Astrocyte of the spinal cord (primary cell): ENCODE data around the gene CELA3B.

ENCODE experiments used
- DNase-seq: peaks from one replicate; pipeline ENCODE4 v3.0.0; 2011; ENCODE audit warnings: low read depth, low spot score
- H3K4me3 ChIP-seq: 2 replicates; pipeline ENCODE4 v1.5.1; 2011; ENCODE audit warnings: low read depth, mild to moderate bottlenecking, low read length, moderate library complexity
- CTCF ChIP-seq: IDR thresholded peaks from 2 replicates; pipeline ENCODE4 v1.5.1; 2012; ENCODE audit warnings: low read depth, mild to moderate bottlenecking, low read length, inconsistent platforms
- in situ Hi-C: cut with HindIII; loops from 2 replicates; pipeline ENCODE4 v1.10.0; 2017; ENCODE audit warnings: low sequenced_read_pairs

CELA3B gene

DNA sequence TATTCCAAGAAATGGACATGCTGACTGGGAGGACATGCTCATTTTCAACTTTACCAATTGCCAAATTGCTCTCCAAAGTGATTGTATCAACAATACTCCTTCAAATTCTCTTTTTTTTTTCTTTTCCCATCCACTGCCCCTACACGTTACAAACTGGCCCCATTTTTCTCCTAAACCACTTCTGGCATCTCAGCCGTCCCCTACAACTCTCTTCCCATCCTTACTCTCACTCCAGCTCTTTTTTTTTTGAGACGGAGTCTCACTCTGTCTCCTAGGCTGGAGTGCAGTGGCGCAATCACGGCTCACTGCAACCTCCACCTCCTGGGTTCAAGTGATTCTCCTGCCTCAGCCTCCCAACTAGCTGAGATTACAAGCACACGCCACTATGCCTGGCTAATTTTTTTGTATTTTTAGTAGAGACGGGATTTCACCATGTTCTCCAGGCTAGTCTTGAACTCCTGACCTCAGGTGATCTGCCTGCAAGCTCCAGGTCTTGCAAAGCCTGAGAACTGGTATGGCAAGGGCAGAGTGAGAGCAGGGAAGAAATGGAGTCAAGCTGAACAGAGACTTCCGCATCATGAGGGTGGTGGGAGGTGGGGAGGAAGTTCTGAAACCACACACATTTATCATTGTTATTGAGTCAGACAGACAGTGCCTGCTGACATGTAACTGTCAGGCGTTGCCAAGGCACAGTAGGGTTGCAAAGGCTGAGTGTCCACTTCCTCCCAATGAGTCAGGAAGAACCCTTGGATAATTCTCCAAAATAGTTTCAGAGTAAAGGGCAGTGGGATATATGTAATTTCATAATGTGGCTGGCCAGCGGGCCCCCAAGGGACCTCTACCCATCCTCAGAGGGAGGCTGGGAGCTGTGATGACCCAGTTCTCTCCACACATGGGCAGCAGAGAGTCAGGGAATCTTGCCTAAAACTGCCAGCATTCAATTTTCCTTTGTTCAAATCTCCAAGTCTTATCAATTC, 42.0 kb downstream of the CELA3B start:
- DNase-seq = peak; percentile 87
- in situ Hi-C loops = no loop called here
- no peak overlapping the region for H3K4me3 ChIP-seq
- TF ChIP-seq CTCF = peak; percentile 56

GRCh38 chr1:22021061-22021460, 44.2 kb downstream of the CELA3B start:
- in situ Hi-C loops = no loop called here
- TF ChIP-seq CTCF = no peak
- DNase-seq = no peak
- H3K4me3 ChIP-seq = no peak overlapping the region

- DNase-seq = peak; percentile 85
- H3K4me3 ChIP-seq = peak overlapping the region; percentile 82
- TF ChIP-seq CTCF = no peak
- in situ Hi-C loops = no loop called here
These were observed 47.9 kb downstream of the CELA3B start for GRCh38 chr1:22024485-22025367.

DNA sequence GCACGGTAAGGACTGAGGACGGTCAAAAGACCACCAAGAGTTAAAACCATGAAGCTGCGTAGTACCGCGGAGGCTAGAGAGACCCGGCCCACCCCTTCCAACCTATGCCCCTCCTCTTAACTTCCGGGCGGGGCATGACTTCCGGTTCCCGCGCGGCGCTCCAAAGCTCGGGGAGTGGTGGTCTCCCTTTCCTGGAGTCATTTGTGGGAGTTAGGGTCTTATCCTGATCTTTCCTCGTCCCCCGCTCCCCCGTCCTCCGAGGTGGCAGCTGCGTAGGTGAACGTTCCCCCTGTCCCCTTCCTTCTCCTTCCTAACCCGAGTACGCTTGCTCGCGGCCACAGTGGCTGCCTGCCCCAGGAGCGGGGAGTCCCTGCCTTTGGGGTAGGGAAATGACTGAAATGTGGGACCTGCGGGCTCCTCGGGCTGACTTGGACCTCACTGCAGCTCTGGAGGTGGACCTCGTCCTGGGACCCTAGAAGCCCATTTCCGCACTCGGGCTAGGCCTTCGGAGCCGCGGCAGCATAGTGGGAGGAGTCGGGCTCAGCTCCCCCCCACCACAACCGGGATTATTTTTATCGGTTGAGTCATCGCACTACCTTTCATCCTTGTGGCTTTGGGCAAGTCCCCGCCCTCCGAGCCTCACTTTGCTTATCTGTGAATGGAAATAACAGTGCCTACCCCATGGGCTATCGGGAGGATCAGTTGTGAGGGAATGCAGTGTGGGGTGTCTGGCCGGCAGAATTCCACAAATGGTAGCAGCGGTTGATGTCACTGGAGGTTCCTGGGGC, 48.7 kb downstream of the CELA3B start:
- in situ Hi-C loops = no loop called here
- peak; percentile 93 for DNase-seq
- TF ChIP-seq CTCF = no peak
- H3K4me3 ChIP-seq = peak overlapping the region; percentile 82

DNA sequence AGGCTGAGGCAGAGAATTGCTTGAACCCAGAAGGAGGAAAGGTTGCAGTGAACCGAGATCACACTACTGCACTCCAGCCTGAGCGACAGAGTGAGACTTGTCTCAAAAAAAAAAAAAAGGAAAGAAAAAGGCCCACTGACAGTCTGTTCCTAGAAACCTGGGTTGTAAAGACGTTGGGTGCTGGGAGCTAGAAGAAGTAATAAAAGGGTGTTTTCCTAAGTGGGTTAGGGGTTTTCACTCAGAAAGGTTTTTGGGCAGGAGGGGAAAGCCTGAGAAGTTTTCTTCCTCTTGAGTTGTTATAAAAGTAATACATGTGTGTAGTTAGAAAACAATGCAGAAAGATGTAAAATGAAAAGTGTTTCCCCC, 50.1 kb downstream of the CELA3B start:
- in situ Hi-C loops = no loop called here
- DNase-seq = no peak
- no peak overlapping the region for H3K4me3 ChIP-seq
- TF ChIP-seq CTCF = no peak

GRCh38 chr1:22030057-22030456, 53.2 kb downstream of the CELA3B start:
- no peak for DNase-seq
- in situ Hi-C loops = no loop called here
- no peak for TF ChIP-seq CTCF
- no peak overlapping the region for H3K4me3 ChIP-seq
